ENCODE measurements around the gene NAALADL2.

Gene NAALADL2

DNA sequence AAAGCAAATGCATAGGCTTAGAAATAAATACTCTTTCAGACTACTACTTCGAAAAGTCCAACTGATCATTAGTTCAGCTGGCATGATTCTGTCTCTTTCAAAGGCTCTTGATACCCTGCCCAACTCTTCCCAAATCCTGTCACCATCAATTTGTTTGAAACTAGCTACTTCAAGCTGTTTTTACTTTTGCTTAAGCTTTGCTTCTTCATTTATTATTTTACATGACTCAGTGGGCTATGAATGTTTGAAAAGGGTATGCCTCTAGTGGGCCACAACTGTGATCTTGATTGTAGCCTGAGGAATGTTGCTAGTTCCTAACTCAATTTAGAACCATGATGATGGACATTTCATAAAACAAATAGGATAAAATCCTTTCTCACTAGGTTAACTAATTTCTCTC, 340.8 kb downstream of the NAALADL2 start:
- no peak overlapping the region for H3K27ac ChIP-seq
- TF ChIP-seq, protein P1, sequence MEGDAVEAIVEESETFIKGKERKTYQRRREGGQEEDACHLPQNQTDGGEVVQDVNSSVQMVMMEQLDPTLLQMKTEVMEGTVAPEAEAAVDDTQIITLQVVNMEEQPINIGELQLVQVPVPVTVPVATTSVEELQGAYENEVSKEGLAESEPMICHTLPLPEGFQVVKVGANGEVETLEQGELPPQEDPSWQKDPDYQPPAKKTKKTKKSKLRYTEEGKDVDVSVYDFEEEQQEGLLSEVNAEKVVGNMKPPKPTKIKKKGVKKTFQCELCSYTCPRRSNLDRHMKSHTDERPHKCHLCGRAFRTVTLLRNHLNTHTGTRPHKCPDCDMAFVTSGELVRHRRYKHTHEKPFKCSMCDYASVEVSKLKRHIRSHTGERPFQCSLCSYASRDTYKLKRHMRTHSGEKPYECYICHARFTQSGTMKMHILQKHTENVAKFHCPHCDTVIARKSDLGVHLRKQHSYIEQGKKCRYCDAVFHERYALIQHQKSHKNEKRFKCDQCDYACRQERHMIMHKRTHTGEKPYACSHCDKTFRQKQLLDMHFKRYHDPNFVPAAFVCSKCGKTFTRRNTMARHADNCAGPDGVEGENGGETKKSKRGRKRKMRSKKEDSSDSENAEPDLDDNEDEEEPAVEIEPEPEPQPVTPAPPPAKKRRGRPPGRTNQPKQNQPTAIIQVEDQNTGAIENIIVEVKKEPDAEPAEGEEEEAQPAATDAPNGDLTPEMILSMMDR (conservative IDR thresholded peaks at IDR 0.05) = no peak
- no peak for TF ChIP-seq ZFX (IDR thresholded peaks at IDR 0.05)

DNA sequence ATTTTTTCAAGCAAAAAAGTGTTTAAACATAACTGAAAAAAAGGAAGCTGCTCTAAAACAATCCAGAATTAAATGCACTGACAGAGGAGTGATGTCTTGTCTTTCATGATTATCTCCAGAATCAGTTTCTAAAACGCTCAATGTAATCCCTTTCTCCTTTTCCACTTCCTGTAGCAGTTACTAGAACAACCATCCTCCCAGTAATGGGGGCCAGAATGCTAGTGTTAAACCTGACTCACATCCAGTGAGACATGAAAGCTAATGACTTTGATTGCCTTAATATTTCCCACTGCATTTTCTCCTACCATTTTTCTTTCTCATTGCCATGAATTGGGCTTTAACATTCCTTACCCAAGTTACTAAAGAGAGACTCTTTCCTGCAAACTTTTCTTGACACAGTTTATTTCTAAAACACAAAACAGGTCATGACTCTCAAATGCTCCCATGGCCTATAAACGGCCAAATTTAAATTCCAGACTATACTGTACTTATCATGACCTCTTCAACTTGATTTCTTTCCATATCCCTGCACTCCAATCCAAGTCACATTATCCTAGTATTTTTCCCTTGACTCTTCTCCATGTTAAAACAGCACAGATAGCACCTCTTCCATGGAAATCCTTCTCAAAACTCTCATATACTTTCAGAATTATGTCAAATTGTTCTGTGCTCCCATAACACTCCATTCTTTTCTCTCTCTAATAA, 341.4 kb downstream of the NAALADL2 start:
- no peak overlapping the region for H3K27ac ChIP-seq
- TF ChIP-seq, protein P1 (conservative IDR thresholded peaks at IDR 0.05) = no peak
- no peak for TF ChIP-seq ZFX (IDR thresholded peaks at IDR 0.05)

DNA sequence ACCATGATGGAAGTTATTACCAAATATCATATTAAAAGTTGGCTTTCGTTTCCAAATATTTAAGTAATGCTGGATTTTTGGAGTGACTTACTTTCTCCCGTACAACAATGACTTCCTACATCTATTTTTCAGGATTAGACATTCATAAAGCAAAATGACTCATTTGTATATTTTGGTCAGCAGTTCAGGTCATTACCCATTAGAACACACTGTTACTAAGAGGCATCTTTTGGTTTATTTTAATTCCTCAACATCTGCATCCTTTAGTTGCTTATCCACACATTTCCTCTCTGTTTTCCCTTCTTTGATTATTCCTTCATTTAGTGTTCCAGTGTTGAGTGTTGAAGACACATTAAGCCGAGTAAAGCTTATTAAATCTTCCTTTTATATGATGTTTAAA, 348.2 kb downstream of the NAALADL2 start:
- TF ChIP-seq ZFX (IDR thresholded peaks at IDR 0.05) = no peak
- TF ChIP-seq, protein P1 (conservative IDR thresholded peaks at IDR 0.05) = no peak

DNA sequence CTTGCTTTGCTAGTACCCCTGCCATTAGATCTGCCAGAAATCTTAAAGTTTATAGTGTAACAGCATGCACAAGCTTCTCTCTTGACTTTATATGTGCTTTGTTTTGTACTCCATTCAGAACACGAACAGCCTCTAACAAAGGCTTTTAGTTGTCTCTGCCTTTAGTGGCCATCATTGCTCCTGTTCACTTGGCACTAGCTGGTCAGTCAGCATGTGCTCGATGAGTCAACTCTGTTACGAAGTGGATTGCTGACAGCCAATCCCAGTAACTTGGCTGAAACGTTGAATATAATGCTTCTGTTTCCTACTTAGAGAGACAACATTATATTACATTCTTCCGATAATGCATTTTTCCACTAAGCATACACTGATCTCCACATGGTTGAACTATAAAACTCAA, 349.2 kb downstream of the NAALADL2 start:
- H3K27ac ChIP-seq = no peak overlapping the region; the same call in 1 of the 2 replicates
- TF ChIP-seq ZFX (IDR thresholded peaks at IDR 0.05) = no peak
- TF ChIP-seq, protein P1 (conservative IDR thresholded peaks at IDR 0.05) = no peak

More for the DNA sequence above, 348.2 kb downstream of the NAALADL2 start:
- H3K27ac ChIP-seq = no peak overlapping the region

DNA sequence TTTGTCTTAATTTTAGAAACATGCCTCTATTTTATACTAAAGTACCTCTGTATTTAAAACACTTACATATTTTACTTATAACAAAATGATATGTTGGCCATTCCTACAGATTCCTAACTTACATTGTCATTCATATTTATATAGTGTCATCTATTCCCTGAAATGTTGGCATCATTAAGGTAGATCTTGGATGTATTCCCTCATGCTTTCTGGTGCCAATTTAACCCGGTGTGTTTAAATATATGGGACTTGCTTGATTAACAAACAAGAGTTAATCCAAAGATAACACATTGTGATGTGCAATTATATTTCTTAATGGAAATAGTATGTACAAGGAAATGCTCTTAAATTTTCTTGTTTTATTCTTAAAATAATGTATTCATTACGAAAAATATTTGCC, 352.3 kb downstream of the NAALADL2 start:
- TF ChIP-seq ZFX (IDR thresholded peaks at IDR 0.05) = no peak
- TF ChIP-seq, protein P1 (conservative IDR thresholded peaks at IDR 0.05) = no peak
- no peak overlapping the region for H3K27ac ChIP-seq

DNA sequence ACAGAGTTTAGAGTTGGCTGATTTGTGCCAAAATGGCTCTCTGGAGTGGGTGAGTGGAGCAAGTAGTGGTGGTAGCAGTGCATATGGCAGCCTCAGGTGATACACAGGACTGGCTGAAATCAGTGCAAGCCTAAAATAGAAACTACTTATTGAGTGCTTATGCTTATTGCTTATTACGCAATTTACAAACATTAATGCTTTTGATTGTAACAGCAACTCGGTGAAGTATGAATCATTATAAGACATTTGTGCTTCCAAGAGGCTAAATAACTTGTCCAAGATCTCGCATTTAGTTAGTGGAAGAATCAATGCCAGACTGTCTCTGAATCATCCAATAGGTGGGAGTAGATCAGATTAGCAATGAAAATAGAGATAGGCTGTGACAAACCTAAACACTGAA, 353.8 kb downstream of the NAALADL2 start:
- peak overlapping the region; percentile 52; the same call in 1 of the 2 replicates for H3K27ac ChIP-seq
- TF ChIP-seq, protein P1 (conservative IDR thresholded peaks at IDR 0.05) = no peak
- no peak for TF ChIP-seq ZFX (IDR thresholded peaks at IDR 0.05)

DNA sequence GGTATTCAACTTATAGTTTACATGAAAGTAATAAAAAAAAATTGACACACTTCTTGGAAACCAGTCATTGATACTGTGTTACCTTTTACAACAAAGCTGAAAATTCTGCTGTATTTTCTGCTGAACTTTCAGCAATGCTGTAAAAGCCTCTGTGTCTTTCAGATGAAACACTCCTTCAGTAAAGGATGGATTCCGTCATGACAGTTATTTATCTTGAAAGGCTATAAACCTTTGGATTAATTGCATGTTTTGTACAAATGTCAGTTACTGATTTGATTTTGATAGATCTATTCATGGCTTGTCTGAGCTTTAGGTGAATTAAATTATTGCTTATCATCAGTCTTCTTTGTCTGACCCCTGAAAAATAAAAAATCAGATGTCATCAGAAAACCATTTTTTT, 355.1 kb downstream of the NAALADL2 start:
- H3K27ac ChIP-seq = no peak overlapping the region
- TF ChIP-seq, protein P1 (conservative IDR thresholded peaks at IDR 0.05) = no peak
- TF ChIP-seq ZFX (IDR thresholded peaks at IDR 0.05) = no peak
